Upper lobe of left lung (tissue), 6 donors: ENCODE measurements around the gene TMEM184A. TPM values are rescaled to one million over a fixed set of nuclear protein-coding genes. Genes with fewer than 3 reads are reported as not detected.
A peak's percentile ranks its signal among the peaks of the same experiment; 100 is the strongest.

Source experiments
- ATAC-seq, 2 donors: fragments of 200-7000 bp; cut with Tn5 transposase; one replicate each; pipeline ENCODE4 v1.9.1; 2022; ENCODE audit warnings: mild to moderate bottlenecking in 2 of 2, moderate library complexity in 2 of 2; ENCODE audit not compliant: low FRiP score in 2 of 2
- DNase-seq, 2 donors: peaks; one replicate each; pipeline ENCODE4 v3.0.0-alpha.2; 2019 to 2020
- H3K27ac ChIP-seq, 4 donors: fragments of 200-600 bp; sonication (generic); one replicate each; pipeline ENCODE4 v1.5.1; 2016 to 2019
- H3K27me3 ChIP-seq, 4 donors: fragments of 200-600 bp; sonication (generic); one replicate each; pipeline ENCODE4 v1.5.1; 2017 to 2019
- H3K36me3 ChIP-seq, 4 donors: fragments of 200-600 bp; sonication (generic); one replicate each; pipeline ENCODE4 v1.5.1; 2016 to 2019
- H3K4me1 ChIP-seq, 4 donors: fragments of 200-600 bp; sonication (generic); one replicate each; pipeline ENCODE4 v1.5.1; 2018 to 2019
- H3K4me3 ChIP-seq, 4 donors: fragments of 200-600 bp; sonication (generic); one replicate each; pipeline ENCODE4 v1.5.1; 2017 to 2019; ENCODE audit warnings: mild to moderate bottlenecking in 2 of 4, moderate library complexity in 1 of 4
- H3K9me3 ChIP-seq, 4 donors: fragments of 200-600 bp; sonication (generic); one replicate each; pipeline ENCODE4 v1.5.1; 2018 to 2019
- CTCF ChIP-seq, 6 experiments: fragments of 450-650 bp in 4 of 6; fragments of 200-600 bp in 2 of 6; sonication (generic) in 2 of 6; IDR thresholded peaks; one replicate each; pipeline ENCODE4 v1.5.1; 2016 to 2019; ENCODE audit warnings: antibody characterized with exemption in 6 of 6
- EP300 ChIP-seq, 4 donors: sonication (generic); formaldehyde crosslinking; IDR thresholded peaks; one replicate each; pipeline ENCODE4 v1.5.1; 2017; ENCODE audit warnings: antibody characterized with exemption in 4 of 4, control low read depth in 2 of 4
- POLR2A ChIP-seq, 4 donors: fragments of 450-650 bp; IDR thresholded peaks; one replicate each; pipeline ENCODE4 v1.5.1; 2016 to 2017; ENCODE audit warnings: antibody characterized with exemption in 4 of 4, mild to moderate bottlenecking in 2 of 4
- POLR2AphosphoS5 ChIP-seq, 2 donors: sonication (generic); formaldehyde crosslinking; IDR thresholded peaks; one replicate each; pipeline ENCODE4 v1.5.1; 2017; ENCODE audit warnings: antibody characterized with exemption in 2 of 2
- WGBS, 2 donors: methylation state at CpG; one replicate each; pipeline ENCODE4 v1.1.5; 2017 to 2018; 5-methylcytosine and 5-hydroxymethylcytosine counted together
- total RNA-seq, 6 donors: library from RNA; depleted of rRNA in 4 of 6; stranded (reverse); fragments of >200 nt in 4 of 6; gene quantifications; one replicate each; pipeline versions ENCODE4 v1.1.0 to v1.2.1, GENCODE V29; 2016 to 2021
- donor health status: DM: no; HTN: no; CAD: no; lungs with moderate emphysema.
- donor health status: DM: no; HTN: yes; CAD: no; lungs with severe emphysema.

The TMEM184A gene
- total RNA-seq, 6 donors from 2014 or later: 5.0 to 11.7 (median 10.4) TPM

DNA sequence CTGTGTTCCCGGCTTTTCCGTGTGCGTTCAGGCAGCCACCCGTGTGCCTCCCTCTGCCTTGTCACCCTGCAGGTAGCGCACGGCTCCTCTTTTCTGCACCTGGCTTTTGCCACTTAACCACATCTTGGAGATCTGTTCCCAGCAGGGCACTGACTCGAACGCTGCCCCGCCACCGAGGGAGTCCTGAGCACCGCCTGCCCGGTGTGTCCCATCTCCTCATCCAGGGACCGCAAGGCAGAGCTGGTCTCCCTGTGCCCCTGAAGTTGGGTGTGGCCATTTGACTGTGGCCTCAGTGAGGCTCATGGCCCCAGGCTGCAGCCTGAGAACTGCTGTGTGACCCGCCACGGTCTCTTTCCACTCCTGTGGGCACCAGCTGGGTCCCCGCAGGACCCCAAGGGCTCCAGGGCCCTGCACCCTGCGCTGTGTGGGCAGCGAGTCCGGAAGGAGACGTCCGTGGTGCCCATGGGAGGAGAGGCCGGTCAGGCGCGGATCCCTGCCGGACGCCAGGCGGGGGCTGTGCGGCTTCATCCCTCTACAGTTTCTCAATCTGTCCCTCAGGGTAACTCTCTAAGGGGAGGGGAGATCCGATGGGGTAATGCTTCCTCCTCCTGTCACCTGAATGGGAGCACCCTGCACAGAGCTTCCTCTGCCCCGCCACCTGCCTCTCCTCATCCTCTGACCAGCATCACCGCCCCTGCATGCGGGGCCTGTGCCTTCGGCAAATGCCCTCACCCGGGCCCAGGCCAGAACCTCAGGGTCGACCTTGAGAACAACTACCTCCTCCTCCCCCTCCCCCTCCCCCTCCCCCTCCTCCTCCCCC, 50.1 kb downstream of the TMEM184A start:
- peaks cover 14 to 32% (median 24%) of the 10 kb centered on the region in 4 donors for H3K4me1 ChIP-seq
- H3K4me3 ChIP-seq: peak overlapping the region in 1 of 4 donors; percentile 4
- peaks cover 0 to 19% (median 12%) of the 10 kb centered on the region in 4 donors for H3K36me3 ChIP-seq
- ATAC-seq (no peak), DNase-seq (peak in 1 of 2 donors; percentile 81)
- H3K27ac ChIP-seq: peak overlapping the region in 2 of 4 donors; percentile 42
- no peaks in the 10 kb centered on the region for H3K27me3 ChIP-seq
- no peaks in the 10 kb centered on the region for H3K9me3 ChIP-seq
- TF ChIP-seq EP300 (IDR thresholded peaks at IDR 0.05): no peak
- TF ChIP-seq CTCF (IDR thresholded peaks at IDR 0.05): no peak
- TF ChIP-seq POLR2A (IDR thresholded peaks at IDR 0.05): no peak
- TF ChIP-seq POLR2AphosphoS5 (IDR thresholded peaks at IDR 0.05): no peak
- 65 to 69% methylated on average over 24 to 35 of the region's 35 CpGs for WGBS, 2 donors

- DNase-seq (peak; percentile 93 to 98), ATAC-seq (peak; percentile 93 to 97)
- peak within 1 kb of the TSS; percentile 69 to 74 (median 70) for H3K27ac ChIP-seq
- peaks cover 10 to 37% (median 31%) of the 10 kb centered on the region in 4 donors for H3K36me3 ChIP-seq
- peaks cover 14 to 32% (median 24%) of the 10 kb centered on the region in 4 donors for H3K4me1 ChIP-seq
- peak within 1 kb of the TSS; percentile 85 to 99 (median 92) for H3K4me3 ChIP-seq
- H3K9me3 ChIP-seq: no peaks in the 10 kb centered on the region
- peak; percentile 86 to 92 for TF ChIP-seq POLR2AphosphoS5 (IDR thresholded peaks at IDR 0.05)
- peak in 1 of 4 donors; percentile 32 for TF ChIP-seq EP300 (IDR thresholded peaks at IDR 0.05)
- peak; percentile 94 to 99 (median 98) for TF ChIP-seq CTCF (IDR thresholded peaks at IDR 0.05)
- TF ChIP-seq POLR2A (IDR thresholded peaks at IDR 0.05): peak in 2 of 4 donors; percentile 32 to 83
- H3K27me3 ChIP-seq: no peaks in the 10 kb centered on the region
- 1 to 2% methylated on average over 26 to 29 of the region's 118 CpGs for WGBS, 2 donors
Observed at GRCh38 chr7:1503816-1504775, 51.9 kb downstream of the TMEM184A start, which contains the start of gene INTS1. Gene INTS1 (minus strand): TSS chr7:1504389. CDS start chr7:1503960, 429 bp downstream.

DNA sequence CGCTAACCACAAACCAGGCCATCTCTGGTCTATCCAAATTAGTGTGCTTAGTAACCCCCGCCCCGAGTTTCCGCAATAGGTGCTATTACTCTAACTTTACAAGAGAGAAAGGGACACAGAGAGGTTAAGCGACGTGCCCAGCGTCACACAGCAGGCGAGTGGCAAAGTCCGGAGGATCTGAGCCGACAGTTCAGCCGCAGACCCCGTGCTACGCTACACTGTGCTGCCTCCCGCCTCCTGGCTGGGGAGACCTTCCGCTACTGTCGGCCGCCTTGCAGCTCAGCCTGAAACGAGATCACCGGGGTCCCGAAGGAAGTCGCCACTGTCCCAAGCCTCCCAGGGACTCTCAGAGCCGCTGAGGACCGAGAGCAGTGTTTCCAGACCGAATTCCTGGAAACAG, 52.6 kb downstream of the TMEM184A start:
- ATAC-seq (no peak), DNase-seq (peak in 1 of 2 donors; percentile 34)
- no peaks in the 10 kb centered on the region for H3K27me3 ChIP-seq
- peaks cover 14 to 32% (median 24%) of the 10 kb centered on the region in 4 donors for H3K4me1 ChIP-seq
- 25 to 43% methylated on average over 24 of the region's 24 CpGs for WGBS, 2 donors
- TF ChIP-seq POLR2AphosphoS5 (IDR thresholded peaks at IDR 0.05): no peak
- no peak for TF ChIP-seq POLR2A (IDR thresholded peaks at IDR 0.05)
- no peak for TF ChIP-seq CTCF (IDR thresholded peaks at IDR 0.05)
- TF ChIP-seq EP300 (IDR thresholded peaks at IDR 0.05): no peak
- H3K9me3 ChIP-seq: no peaks in the 10 kb centered on the region
- peak overlapping the region; percentile 85 to 99 (median 92) for H3K4me3 ChIP-seq
- H3K27ac ChIP-seq: peak overlapping the region in 2 of 4 donors; percentile 69 to 74
- H3K36me3 ChIP-seq: peaks cover 12 to 44% (median 38%) of the 10 kb centered on the region in 4 donors

- no peak overlapping the region for H3K27ac ChIP-seq
- peaks cover 14 to 32% (median 24%) of the 10 kb centered on the region in 4 donors for H3K4me1 ChIP-seq
Observed at GRCh38 chr7:1502845-1503244, 53.2 kb downstream of the TMEM184A start.

More at GRCh38 chr7:1502845-1503244, 53.2 kb downstream of the TMEM184A start:
- WGBS, 2 donors: 84 to 91% methylated on average over 18 to 20 of the region's 20 CpGs
- TF ChIP-seq POLR2AphosphoS5 (IDR thresholded peaks at IDR 0.05): no peak
- TF ChIP-seq EP300 (IDR thresholded peaks at IDR 0.05): no peak
- TF ChIP-seq CTCF (IDR thresholded peaks at IDR 0.05): no peak
- no peak for ATAC-seq
- H3K4me3 ChIP-seq: peak overlapping the region in 3 of 4 donors; percentile 85 to 99 (median 88)
- peaks cover 17 to 50% (median 43%) of the 10 kb centered on the region in 4 donors for H3K36me3 ChIP-seq
- peak in 1 of 2 donors; percentile 66 for DNase-seq
- no peaks in the 10 kb centered on the region for H3K27me3 ChIP-seq
- H3K9me3 ChIP-seq: no peaks in the 10 kb centered on the region
